ENCODE measurements around the gene PGS1.

The PGS1 gene

DNA sequence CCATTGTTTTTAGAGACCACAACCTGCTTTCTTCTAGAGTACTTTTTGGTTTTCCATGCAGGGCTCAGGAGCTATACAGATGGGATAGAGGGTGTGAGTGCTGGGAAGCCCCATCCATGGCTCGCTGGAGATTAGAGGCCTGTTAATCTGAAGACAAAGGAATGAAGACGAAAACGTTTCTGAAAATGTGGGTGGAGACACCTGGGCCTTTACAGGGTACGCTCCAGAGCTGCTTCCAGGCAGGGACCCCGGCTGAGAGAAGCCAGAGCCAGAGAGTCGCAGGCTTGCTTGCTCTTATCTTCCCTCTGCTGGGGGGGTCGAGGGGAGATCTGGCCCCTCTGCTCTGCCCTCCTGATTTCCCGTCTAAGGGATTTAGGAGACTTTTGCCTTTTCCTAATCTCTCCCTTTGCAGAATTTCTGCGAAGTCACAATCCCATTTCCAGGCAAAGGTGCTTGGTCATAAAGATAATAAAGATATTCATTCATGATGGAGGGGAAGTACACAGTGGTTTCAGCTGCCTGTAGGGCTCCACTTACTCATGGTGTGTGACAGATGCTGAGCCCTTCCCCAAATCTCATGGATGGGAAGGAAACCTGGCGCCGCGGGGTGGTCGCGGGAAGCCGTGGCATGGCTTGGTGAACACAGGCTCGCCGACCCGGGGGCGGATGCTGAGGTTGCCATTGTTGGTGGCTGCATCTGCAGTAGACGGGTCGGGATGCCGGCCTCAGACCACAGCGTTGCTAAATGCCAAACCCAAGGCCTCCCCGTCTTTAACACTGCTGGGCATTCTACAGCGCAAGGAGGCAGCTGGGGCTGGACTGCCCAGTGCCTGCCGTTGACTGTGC lies 13.8 kb upstream of the PGS1 start:
- no peak for DNase-seq

DNA sequence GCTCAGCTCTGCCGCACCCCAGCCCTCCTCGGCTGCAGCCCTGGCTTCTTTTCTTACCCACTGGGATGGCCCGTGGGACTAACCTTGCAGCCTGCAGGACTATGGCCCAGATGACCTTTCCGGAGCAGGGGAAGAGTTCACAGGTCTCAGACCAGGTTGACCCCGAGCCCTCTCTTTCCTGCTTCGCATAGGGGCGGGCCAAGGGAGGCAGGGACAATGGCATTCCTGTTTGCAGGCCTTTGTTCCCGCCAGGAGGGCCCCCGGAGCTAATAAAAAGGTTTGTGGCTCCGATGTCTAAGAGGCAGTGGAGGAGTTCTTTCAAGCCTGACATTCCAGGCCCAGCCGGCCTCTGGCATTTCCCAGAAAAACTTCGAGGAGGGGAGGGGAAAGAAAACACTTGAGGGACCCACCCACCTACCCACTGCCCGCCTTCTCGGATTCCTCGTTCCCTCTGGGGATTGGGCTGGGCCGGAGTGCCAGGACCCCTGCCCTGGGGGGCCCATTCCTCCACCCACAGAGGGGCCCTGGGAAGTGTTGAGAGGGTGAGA lies 12.8 kb upstream of the PGS1 start:
- no peak for DNase-seq

GRCh38 chr17:78366109-78366848 lies 12.2 kb upstream of the PGS1 start:
- DNase-seq, result no peak

- DNase-seq, result no peak
Observed at GRCh38 chr17:78367193-78367592, 11.3 kb upstream of the PGS1 start.

GRCh38 chr17:78368348-78368747 lies 10.1 kb upstream of the PGS1 start:
- DNase-seq, result no peak

- no peak for DNase-seq
Observed at GRCh38 chr17:78368854-78369495, 9.5 kb upstream of the PGS1 start.

DNA sequence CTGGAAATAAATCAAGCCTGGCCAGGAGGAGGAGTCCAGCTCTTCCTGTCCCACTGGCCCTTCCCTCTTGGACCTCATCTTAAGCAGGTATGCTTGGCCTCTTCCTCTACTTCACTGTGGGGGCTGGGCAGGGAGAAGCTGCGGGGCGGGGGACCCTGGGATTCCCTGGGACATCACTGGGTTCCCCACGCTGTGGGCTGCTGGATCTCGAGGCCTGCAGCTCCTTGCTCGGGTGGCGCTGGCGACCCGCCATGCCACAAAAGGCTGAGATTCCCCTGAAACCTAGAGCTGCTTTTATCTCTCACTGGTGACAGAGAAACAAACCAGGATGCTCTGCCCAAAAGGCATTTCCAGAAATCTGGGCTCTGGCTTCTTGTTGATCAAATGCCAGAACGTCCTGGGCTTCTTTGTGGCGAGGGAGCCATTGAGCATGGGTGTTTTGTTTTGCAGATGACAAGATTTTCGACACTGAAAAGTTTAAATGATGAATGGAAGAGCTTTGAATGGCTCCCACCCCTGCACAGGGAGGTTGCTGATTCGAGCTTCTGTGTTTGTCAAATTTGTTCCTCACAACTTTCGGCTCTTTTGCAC lies 8.6 kb upstream of the PGS1 start:
- no peak for DNase-seq

- DNase-seq, result no peak
Observed at GRCh38 chr17:78371056-78371455, 7.4 kb upstream of the PGS1 start.

DNA sequence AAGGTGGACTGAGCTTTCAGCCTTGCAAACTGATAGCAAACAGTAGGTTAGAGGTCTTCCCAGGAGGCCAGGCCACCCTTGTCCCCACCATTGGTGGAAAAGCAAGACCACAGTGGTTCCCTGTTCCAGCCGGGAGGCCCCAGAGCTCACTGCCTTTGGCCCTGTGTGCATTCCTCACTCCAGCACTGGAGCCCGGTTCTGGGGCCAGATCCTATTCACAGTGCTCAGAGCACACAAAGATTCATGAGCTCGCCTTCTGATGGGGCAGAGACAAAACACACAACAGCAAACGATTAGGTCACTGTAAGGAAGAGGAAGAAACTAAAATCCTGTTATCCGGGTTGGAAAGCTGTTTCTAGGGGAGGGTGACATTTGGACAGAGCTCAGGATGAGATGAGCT lies 5.6 kb upstream of the PGS1 start:
- DNase-seq, result no peak

DNA sequence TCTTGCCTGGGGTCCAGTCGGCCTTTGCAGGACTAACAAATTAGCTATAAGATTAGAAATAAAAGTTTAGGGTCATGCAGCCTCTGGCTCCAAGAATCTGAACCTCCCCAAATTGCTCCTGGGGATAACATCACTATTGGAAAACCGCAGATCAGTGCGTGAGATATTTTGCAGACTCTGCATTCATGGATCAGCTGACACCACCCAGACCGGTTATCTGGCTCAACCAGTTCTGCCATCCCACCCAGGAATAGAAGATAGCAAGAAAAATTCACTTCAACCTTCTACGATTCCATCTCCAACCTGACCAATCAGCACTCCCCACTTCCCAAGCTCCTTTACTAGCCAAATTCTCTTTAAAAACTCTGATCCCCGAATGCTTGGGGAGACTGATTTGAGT lies 4.3 kb upstream of the PGS1 start:
- DNase-seq, result no peak

- no peak for DNase-seq
Observed at GRCh38 chr17:78374631-78375274, 3.7 kb upstream of the PGS1 start.

DNA sequence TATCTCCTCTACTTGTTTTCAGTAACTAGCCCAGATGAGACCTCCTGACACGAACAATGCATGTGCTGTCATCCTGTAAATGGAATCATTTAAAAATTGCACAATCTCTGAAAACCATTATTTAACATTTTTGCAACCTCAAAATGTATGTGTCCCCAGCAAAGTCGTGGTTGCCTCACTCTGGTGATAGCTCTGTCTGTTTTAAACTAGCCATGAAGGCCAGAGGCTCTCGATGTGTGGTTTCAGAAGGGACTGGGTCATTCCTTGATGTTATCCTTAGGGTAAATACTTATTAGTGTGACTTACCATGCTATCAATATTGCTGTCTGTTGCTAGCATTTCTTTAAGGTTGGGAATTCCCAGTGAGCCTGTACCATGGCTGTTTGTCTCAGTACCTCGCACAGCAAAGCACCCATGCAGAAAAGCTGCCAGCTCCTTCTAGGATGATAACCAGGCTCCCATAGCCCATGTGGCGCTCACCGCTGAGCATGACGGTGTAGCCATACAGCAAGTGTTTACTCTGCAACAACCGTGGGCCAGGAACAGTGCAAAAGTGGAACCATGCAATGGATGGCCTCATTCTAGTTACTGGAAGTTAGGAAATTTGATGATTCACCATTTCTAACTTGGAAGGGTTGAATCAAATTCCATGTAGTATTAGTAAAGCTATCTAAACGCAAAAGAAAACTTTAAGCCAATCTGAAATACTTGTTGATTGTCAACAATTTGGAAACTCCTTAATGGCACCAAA lies 2.9 kb upstream of the PGS1 start:
- no peak for DNase-seq

DNA sequence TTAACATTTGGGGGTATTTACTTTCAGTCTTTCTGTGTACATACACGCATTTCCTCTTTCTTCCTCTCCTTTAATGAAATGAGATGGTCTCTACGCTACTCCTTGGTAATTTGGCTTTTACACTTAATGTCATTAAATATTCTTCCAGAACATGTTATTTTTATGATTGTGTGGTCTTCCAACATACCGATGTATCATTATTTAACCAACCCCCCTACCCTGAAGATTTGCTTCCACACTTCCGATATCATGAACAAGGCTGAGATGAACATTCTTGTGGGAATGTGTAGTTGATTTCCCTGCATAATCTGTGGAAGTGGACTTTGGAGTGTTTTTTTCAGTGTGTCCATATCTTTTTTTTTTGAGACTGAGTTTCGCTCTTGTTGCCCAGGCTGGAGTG lies 2.3 kb upstream of the PGS1 start:
- DNase-seq, result no peak

DNA sequence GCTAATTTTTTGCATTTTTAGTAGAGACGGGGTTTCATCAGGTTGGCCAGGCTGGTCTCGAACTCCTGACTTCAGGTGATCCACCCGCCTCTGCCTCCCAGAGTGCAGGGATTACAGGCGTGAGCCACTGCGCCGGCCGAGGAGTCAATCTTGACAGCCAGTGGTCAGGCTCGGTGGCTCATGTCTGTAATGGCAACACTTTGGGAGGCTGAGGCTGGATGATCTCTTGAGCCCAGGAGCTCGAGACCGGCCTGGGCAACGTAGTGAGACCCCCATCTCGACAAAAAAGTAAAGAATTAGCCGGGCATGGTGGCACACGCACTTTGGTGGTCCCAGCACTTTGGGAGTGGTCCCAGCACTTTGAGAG lies 608 bp upstream of the PGS1 start:
- DNase-seq, result no peak

DNA sequence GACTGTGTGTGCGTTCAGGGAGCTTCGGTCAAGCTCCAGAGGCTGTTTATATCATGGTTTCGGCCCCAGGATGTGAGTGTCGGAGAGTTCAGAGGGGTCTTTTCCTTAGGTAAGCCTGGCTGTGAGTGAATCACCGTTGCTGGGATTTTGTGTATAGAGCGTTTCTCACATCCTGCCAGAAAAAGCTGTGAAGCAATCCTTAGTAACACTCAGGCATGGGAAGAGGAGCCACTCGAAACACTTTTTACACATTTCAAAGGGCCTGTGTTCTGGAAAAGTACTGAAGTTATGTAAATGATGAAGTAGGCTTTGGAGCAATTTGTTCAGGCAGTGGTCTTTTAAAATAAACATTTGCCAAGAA lies 662 bp downstream of the PGS1 start:
- DNase-seq, result no peak

- no peak for DNase-seq
Observed at GRCh38 chr17:78380370-78380769, 1.9 kb downstream of the PGS1 start.

- peak; percentile 49 to 66 for DNase-seq
Observed at GRCh38 chr17:78381601-78382232, 3.3 kb downstream of the PGS1 start.

DNA sequence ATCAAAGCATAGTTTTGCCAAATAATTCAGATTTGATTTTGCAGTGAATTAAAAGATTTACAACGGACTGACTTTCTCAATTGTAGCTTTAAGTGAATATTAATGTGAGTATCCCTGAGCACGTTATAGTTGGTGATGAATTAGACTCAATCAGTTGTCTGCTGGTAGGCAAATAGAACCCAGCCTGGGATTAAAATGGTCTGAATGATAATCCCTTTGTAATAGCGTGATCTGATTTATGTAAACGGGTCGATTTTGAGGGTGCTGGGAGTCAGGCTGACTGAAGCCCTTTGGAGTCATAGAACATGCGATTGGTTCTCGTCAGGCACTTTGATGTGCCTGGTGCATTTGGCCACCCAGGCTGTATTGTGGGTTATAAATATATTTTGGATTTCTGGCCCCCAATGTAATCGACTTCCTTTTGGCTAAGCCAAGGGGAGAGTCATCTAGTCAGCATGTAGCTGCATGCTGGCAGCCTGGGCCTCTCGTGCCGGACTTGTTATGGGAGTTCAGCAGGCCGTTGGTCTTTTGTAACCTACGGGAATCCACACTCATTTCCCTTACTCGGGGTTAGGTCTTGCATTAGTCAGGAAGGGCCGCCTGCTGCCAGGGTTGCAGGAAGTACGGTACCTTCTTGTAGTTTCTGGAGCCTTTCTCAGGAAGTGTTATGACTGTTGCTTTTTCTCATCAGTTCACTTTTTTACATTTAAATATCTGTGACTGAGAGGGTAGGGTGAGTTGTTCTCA lies 5.4 kb downstream of the PGS1 start:
- peak in 1 of 2 donors; percentile 75 for DNase-seq

- no peak for DNase-seq
Observed at GRCh38 chr17:78384479-78385175, 6.2 kb downstream of the PGS1 start.
